Body of pancreas (tissue), 4 donors: ENCODE measurements around the gene EAF1. TPM values are rescaled to one million over a fixed set of nuclear protein-coding genes. Genes with fewer than 3 reads are reported as not detected.
"Not testable (repeated sequence)": the region's sequence is repeated elsewhere in the genome, so short reads cannot be mapped to it uniquely, and the experiment has no call there.

ENCODE experiments used
- ATAC-seq: fragments of 150-250 bp; one replicate; pipeline ENCODE4 v1.9.1; 2016
- DNase-seq, 4 donors: peaks; one replicate each; pipeline ENCODE4 v3.0.0-alpha.2; 2019
- H3K27ac ChIP-seq, 4 donors: fragments of 200-600 bp; sonication (generic); 1 replicate in 3 of 4; 2 replicates in 1 of 4; pipeline versions ENCODE4 v1.5.1 to v1.6.1; 2016 to 2019; ENCODE audit warnings: mild to moderate bottlenecking in 1 of 4, mixed read lengths in 1 of 4, moderate library complexity in 1 of 4
- H3K27me3 ChIP-seq, 2 donors: fragments of 200-600 bp; sonication (generic); one replicate each; pipeline ENCODE4 v1.6.0; 2016; ENCODE audit warnings: mild to moderate bottlenecking in 1 of 2
- H3K36me3 ChIP-seq, 2 donors: fragments of 200-600 bp; sonication (generic); replicated peaks in 1 of 2; 2 replicates each; pipeline ENCODE4 v1.5.1; 2016; ENCODE audit warnings: low read depth in 2 of 2; ENCODE audit not compliant: insufficient read depth in 1 of 2
- H3K4me1 ChIP-seq: fragments of 200-600 bp; sonication (generic); one replicate; pipeline ENCODE4 v1.6.0; 2016
- H3K4me3 ChIP-seq, 2 donors: fragments of 200-600 bp; sonication (generic); 1 replicate in 1 of 2; 2 replicates in 1 of 2; pipeline ENCODE4 v1.5.1; 2016 to 2019
- H3K9me3 ChIP-seq, 3 donors: fragments of 200-600 bp; sonication (generic); 1 replicate in 2 of 3; 2 replicates in 1 of 3; pipeline ENCODE4 v1.5.1; 2016
- POLR2A ChIP-seq, 3 donors: fragments of 450-650 bp; IDR thresholded peaks; one replicate each; pipeline ENCODE4 v1.6.1; 2016; ENCODE audit warnings: antibody characterized with exemption in 3 of 3, mild to moderate bottlenecking in 2 of 3
- WGBS, 2 donors: methylation state at CpG; one replicate each; pipeline ENCODE4 v1.1.5; 2017; 5-methylcytosine and 5-hydroxymethylcytosine counted together
- intact Hi-C: fragments of 100-400 bp; cut with DNase I; formaldehyde crosslinking; loops from one replicate; pipeline ENCODE4 v1.15.1; 2023
- total RNA-seq, 2 donors: library from RNA; depleted of rRNA; stranded (reverse); fragments of >200 nt; gene quantifications; one replicate each; pipeline ENCODE4 v1.1.0, GENCODE V29; 2016
- TF ChIP-seq, protein P1 (sequence below), 7 experiments: fragments of 450-650 bp in 4 of 7; fragments of 200-600 bp in 3 of 7; sonication (generic) in 3 of 7; IDR thresholded peaks; one replicate each; pipeline ENCODE4 v1.5.1; 2016 to 2019; ENCODE audit warnings: antibody characterized with exemption in 7 of 7

EAF1 gene
- total RNA-seq, 2 donors from 2014 or later: 9.1 to 12.9 TPM

DNA sequence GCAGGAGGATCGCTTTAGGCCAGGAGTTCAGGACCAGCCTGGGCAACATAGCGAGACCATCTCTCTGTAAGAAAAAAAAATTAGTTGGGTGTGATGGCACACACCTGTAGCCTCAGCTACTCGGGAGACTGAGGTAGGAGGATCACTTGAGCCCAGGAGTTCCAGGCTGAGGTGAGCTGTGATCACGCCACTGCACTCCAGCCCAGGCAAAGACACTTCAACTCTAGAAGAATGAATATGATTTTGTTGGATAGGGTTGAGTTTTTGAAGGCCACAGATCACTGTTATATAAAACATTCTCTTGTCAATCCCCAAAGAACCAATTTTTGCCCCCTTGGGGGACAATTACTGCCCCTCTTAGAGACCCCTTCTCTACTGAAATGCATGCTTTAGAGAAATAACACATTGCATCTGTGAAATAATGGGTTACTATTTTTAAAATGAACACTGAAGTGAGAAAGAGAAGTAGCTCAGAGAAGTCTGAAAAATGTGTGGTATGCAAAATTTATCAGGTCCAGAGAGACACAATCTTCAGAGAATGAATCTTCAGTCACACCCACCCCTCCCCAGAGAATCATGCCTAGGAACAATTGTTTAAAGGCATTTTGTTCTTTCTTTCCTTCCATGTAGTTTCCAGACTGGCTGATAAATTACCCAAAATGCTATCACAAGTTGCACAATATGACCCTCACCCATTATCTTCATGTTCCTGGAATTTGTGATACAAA, 42.7 kb upstream of the EAF1 start:
- no peak for TF ChIP-seq POLR2A (IDR thresholded peaks at IDR 0.05)
- TF ChIP-seq, protein P1, sequence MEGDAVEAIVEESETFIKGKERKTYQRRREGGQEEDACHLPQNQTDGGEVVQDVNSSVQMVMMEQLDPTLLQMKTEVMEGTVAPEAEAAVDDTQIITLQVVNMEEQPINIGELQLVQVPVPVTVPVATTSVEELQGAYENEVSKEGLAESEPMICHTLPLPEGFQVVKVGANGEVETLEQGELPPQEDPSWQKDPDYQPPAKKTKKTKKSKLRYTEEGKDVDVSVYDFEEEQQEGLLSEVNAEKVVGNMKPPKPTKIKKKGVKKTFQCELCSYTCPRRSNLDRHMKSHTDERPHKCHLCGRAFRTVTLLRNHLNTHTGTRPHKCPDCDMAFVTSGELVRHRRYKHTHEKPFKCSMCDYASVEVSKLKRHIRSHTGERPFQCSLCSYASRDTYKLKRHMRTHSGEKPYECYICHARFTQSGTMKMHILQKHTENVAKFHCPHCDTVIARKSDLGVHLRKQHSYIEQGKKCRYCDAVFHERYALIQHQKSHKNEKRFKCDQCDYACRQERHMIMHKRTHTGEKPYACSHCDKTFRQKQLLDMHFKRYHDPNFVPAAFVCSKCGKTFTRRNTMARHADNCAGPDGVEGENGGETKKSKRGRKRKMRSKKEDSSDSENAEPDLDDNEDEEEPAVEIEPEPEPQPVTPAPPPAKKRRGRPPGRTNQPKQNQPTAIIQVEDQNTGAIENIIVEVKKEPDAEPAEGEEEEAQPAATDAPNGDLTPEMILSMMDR (IDR thresholded peaks at IDR 0.05): no peak
- H3K27me3 ChIP-seq: no peaks in the 10 kb centered on the region
- no peaks in the 10 kb centered on the region for H3K36me3 ChIP-seq
- no peaks in the 10 kb centered on the region for H3K4me1 ChIP-seq
- intact Hi-C loops: loop anchor here (5.0 kb wide), 1 partner anchor 117 kb away; no protein-coding TSS in a partner anchor
- H3K27ac ChIP-seq: no peak overlapping the region
- H3K9me3 ChIP-seq: no peaks in the 10 kb centered on the region
- no peak overlapping the region for H3K4me3 ChIP-seq
- DNase-seq (no peak), ATAC-seq (no peak)
- WGBS, 2 donors: 79% methylated on average over 4 of the region's 4 CpGs

DNA sequence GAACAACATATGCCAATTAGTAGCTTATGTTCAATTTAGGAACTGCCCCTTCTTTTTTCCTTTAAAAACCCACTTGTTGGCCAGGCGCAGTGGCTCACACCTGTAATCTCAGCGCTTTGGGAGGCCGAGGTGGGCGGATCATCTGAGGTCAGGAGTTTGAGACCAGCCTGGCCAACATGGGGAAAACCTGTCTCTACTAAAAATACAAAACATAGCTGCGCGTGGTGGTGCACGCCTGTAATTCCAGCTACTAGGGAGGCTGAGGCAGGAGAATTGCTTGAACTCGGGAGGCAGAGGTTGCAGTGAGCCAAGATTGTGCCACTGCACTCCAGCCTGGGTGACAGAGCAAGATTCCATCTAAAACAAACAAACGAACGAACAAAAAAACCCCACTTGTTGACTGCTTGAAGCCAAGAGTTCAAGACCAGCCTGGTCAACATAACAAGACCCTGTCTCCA, 42.1 kb upstream of the EAF1 start:
- H3K27me3 ChIP-seq, H3K4me3 ChIP-seq, ATAC-seq, H3K27ac ChIP-seq, H3K9me3 ChIP-seq, DNase-seq, H3K36me3 ChIP-seq, intact Hi-C loops, H3K4me1 ChIP-seq: not testable (repeated sequence)
- 78 to 85% methylated on average over 10 of the region's 10 CpGs for WGBS, 2 donors

DNA sequence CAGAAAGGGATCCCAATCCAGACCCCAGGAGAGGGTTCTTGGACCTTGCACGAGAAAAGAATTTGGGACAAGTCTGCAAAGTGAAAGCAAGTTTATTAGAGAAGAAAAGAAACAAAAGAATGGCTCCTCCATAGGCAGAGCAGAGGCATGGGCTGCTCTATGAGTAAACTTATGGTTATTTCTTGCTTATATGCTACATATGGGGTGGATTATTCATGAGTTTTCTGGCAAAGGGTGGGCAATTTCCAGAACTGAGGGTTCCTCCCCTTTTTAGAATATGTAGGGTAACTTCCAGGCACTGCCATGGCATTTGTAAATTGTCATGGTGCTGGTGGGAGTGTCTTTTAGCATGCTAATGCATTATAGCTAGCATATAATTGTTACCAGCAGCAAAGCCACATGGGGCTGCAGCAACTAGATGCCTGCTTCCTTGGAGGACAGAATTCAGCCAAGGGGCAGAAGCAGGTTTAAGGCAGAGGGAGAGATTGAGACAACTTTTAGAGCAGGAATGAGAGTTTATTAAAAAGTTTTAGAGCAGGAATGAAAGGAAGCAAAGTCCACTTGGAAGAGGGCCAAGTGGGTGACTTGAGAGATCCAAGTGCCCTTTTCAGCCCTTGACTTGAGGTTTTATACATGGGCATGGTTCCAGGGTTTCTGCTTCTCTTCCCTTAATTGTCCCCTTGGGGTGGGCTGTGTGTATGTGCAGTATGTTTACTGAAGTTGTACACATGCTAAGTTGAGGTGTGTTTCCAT, 41.3 kb upstream of the EAF1 start:
- WGBS, 2 donors: 83 to 85% methylated on average over 1 of the region's 1 CpG
- no peaks in the 10 kb centered on the region for H3K36me3 ChIP-seq
- H3K4me1 ChIP-seq: no peaks in the 10 kb centered on the region
- no peak overlapping the region for H3K27ac ChIP-seq
- no peaks in the 10 kb centered on the region for H3K27me3 ChIP-seq
- no peak for DNase-seq
- H3K9me3 ChIP-seq: no peaks in the 10 kb centered on the region
- intact Hi-C loops: no loop called here
- no peak overlapping the region for H3K4me3 ChIP-seq
- TF ChIP-seq POLR2A (IDR thresholded peaks at IDR 0.05): no peak
- TF ChIP-seq, protein P1 (IDR thresholded peaks at IDR 0.05): no peak
- ATAC-seq: no peak

DNA sequence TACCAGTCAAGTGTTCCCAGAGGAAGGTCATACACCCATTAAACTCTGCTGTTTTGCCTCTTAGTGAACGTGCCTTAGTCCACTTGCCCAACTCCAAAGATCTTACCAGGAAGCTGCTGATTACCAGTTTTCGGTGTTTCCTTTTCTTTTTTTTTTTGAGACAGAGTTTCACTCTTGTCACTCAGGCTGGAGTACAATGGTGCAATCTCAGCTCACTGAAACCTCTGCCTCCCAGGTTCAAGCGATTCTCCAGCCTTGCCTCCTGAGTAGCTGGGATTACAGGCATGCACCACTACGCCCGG, 40.8 kb upstream of the EAF1 start:
- WGBS, 2 donors: 75 to 94% methylated on average over 5 of the region's 5 CpGs
- H3K27me3 ChIP-seq, H3K9me3 ChIP-seq, H3K4me1 ChIP-seq, intact Hi-C loops, H3K4me3 ChIP-seq, H3K36me3 ChIP-seq, ATAC-seq, H3K27ac ChIP-seq, DNase-seq: not testable (repeated sequence)

DNA sequence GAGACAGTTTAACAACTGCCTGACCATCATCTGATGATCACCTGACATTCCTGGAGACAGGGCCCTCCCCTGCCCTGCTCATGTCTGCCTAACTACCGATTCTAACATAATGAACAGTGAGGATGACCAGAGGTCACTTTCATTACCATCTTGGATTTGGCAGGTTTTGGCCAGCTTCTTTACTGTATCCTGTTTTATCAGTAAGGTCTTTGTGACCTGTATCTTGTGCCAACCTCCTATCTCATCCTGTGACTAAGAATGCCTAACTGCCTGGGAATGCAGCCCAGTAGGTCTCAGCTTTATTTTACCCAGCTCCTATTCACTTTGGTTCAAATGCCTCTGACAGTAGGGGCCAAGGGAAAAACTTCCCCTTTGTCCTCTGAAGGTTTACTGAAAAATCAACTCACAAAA, 40.2 kb upstream of the EAF1 start:
- TF ChIP-seq, protein P1 (IDR thresholded peaks at IDR 0.05): no peak
- no peak for TF ChIP-seq POLR2A (IDR thresholded peaks at IDR 0.05)
- intact Hi-C loops: no loop called here
- ATAC-seq: peak; percentile 42
- WGBS, 2 donors: 44 to 56% methylated on average over 1 of the region's 1 CpG
- H3K36me3 ChIP-seq: no peaks in the 10 kb centered on the region
- no peaks in the 10 kb centered on the region for H3K27me3 ChIP-seq
- no peak overlapping the region for H3K4me3 ChIP-seq
- no peaks in the 10 kb centered on the region for H3K9me3 ChIP-seq
- no peaks in the 10 kb centered on the region for H3K4me1 ChIP-seq
- DNase-seq: no peak
- H3K27ac ChIP-seq: peak overlapping the region in 1 of 4 donors; percentile 50
